Smooth muscle cell (in vitro differentiated cells): ENCODE results near the gene GPR87. TPM values are rescaled to one million over a fixed set of nuclear protein-coding genes. Genes with fewer than 3 reads are reported as not detected.

ENCODE experiments used
- DNase-seq: peaks from one replicate; lab custom pipeline; 2025; ENCODE audit not compliant: unreplicated experiment; lab: John Stamatoyannopoulos, UW
- H2AFZ ChIP-seq: fragments of 200-600 bp; sonication (generic); 2 replicates; pipeline ENCODE4 v1.6.0; 2016; ENCODE audit warnings: antibody characterized with exemption, low read depth, mild to moderate bottlenecking
- H3F3A ChIP-seq: fragments of 200-600 bp; sonication (generic); 2 replicates; pipeline ENCODE4 v1.6.0; 2017; ENCODE audit warnings: antibody characterized with exemption, low read depth
- H3K27ac ChIP-seq: fragments of 200-600 bp; sonication (generic); 2 replicates; pipeline ENCODE4 v1.5.1; 2016; ENCODE audit warnings: low read depth, mild to moderate bottlenecking
- H3K27me3 ChIP-seq: fragments of 200-600 bp; sonication (generic); 2 replicates; pipeline ENCODE4 v1.6.1; 2016; ENCODE audit warnings: low read depth, mild to moderate bottlenecking
- H3K36me3 ChIP-seq: fragments of 200-600 bp; sonication (generic); 2 replicates; pipeline ENCODE4 v1.5.1; 2016; ENCODE audit warnings: low read depth
- H3K4me1 ChIP-seq: fragments of 200-600 bp; sonication (generic); 2 replicates; pipeline ENCODE4 v1.5.1; 2016; ENCODE audit warnings: low read depth
- H3K4me2 ChIP-seq: fragments of 200-600 bp; sonication (generic); 2 replicates; pipeline ENCODE4 v1.6.0; 2016; ENCODE audit warnings: mild to moderate bottlenecking
- H3K4me3 ChIP-seq: fragments of 200-600 bp; sonication (generic); 2 replicates; pipeline ENCODE4 v1.5.1; 2016; ENCODE audit warnings: mild to moderate bottlenecking
- H3K79me2 ChIP-seq: fragments of 200-600 bp; sonication (generic); 2 replicates; pipeline ENCODE4 v1.6.0; 2016; ENCODE audit warnings: low read depth, mild to moderate bottlenecking
- H3K9ac ChIP-seq: fragments of 200-600 bp; sonication (generic); 2 replicates; pipeline ENCODE4 v1.6.0; 2016; ENCODE audit warnings: low read depth
- H3K9me3 ChIP-seq: fragments of 200-600 bp; sonication (generic); replicated peaks from 2 replicates; pipeline ENCODE4 v1.5.1; 2016; ENCODE audit warnings: low read depth
- H4K20me1 ChIP-seq: fragments of 200-600 bp; sonication (generic); 2 replicates; pipeline ENCODE4 v1.6.0; 2016; ENCODE audit warnings: low read depth
- WGBS: methylation state at CpG from one replicate; pipeline ENCODE4 v1.1.7; 2016; ENCODE audit warnings: low lambda C conversion rate; 5-methylcytosine and 5-hydroxymethylcytosine counted together
- polyA plus RNA-seq: library from polyadenylated mRNA; unstranded; fragments of >200 nt; fragmentation: Nextera tagmentation; extraction: Ambion mirVana; gene quantifications from 2 replicates; pipeline ENCODE4 v1.2.1, GENCODE V29; 2016
- total RNA-seq: library from RNA; depleted of rRNA; stranded (reverse); fragments of >200 nt; gene quantifications from 2 replicates; pipeline ENCODE4 v1.2.3, GENCODE V29; 2014
- TF ChIP-seq, protein P1 (sequence below): fragments of 200-600 bp; sonication (generic); IDR thresholded peaks from 2 replicates; pipeline ENCODE4 v1.5.1; 2017; ENCODE audit warnings: borderline replicate concordance, mild to moderate bottlenecking, antibody characterized with exemption; ENCODE audit not compliant: insufficient read depth, poor library complexity, severe bottlenecking

The GPR87 gene
- total and polyA plus RNA-seq, 2 experiments from 2014 or later, result 5.1 to 24.0 TPM

DNA sequence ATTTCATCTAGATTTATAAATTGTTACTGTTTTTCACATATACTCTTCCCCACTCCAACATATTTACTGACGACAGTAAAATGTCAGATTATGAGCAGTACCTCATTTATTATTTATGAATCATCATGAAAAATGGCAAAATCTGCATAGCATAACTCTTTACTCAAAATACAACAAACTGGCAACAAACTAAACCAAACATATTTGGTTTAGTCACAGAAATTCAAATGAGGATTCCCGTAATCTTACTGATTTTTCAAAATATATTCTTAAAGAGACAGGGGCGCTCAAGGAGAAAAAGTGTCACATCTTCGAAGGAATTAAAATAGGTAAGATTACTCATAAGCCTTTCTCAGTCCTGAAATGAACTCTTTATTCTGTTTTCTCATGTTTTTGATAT, 3.0 kb upstream of the GPR87 start:
- Histone ChIP-seq H3K36me3 (no peaks in the 10 kb centered on the region), H2AFZ (no peak overlapping the region), H3K27ac (peak overlapping the region; percentile 97), H3K4me1 (peaks cover 30% of the 10 kb centered on the region), H4K20me1 (no peaks in the 10 kb centered on the region), H3K9ac (no peak overlapping the region), H3K4me2 (no peak overlapping the region), H3K4me3 (no peak overlapping the region), H3K79me2 (no peaks in the 10 kb centered on the region), H3F3A (peaks cover 8% of the 10 kb centered on the region), H3K27me3 (no peaks in the 10 kb centered on the region), H3K9me3 (no peaks in the 10 kb centered on the region)
- TF ChIP-seq, protein P1, sequence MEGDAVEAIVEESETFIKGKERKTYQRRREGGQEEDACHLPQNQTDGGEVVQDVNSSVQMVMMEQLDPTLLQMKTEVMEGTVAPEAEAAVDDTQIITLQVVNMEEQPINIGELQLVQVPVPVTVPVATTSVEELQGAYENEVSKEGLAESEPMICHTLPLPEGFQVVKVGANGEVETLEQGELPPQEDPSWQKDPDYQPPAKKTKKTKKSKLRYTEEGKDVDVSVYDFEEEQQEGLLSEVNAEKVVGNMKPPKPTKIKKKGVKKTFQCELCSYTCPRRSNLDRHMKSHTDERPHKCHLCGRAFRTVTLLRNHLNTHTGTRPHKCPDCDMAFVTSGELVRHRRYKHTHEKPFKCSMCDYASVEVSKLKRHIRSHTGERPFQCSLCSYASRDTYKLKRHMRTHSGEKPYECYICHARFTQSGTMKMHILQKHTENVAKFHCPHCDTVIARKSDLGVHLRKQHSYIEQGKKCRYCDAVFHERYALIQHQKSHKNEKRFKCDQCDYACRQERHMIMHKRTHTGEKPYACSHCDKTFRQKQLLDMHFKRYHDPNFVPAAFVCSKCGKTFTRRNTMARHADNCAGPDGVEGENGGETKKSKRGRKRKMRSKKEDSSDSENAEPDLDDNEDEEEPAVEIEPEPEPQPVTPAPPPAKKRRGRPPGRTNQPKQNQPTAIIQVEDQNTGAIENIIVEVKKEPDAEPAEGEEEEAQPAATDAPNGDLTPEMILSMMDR, result no peak
- 90% methylated on average over 4 of the region's 4 CpGs for WGBS
- DNase-seq, result no peak

DNA sequence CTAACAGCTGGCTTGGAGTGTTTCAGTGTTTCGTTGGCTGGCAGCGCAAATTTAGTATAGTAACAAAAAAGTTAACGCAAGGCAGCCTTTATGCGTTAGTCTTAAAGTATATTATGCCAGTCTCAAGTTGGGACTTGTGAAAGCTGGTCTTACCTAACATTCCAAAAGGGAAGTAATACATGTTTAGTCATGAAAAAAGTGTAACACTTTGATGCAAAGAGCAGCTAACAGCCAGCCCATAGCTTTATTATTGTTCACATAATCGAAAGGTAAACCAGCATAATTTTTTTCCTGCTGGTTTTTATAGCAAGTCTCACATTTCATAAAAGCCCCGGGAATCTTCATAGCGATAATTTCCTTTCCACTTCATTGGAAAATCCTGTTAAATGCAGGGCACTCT, 2.4 kb upstream of the GPR87 start:
- H3K36me3 ChIP-seq, result no peaks in the 10 kb centered on the region
- no peak overlapping the region for H3K4me2 ChIP-seq
- H4K20me1 ChIP-seq, result no peaks in the 10 kb centered on the region
- 83% methylated on average over 7 of the region's 7 CpGs for WGBS
- no peaks in the 10 kb centered on the region for H3K9me3 ChIP-seq
- no peaks in the 10 kb centered on the region for H3K27me3 ChIP-seq
- H2AFZ ChIP-seq, result no peak overlapping the region
- no peaks in the 10 kb centered on the region for H3K79me2 ChIP-seq
- no peak overlapping the region for H3K9ac ChIP-seq
- no peak for DNase-seq
- no peak overlapping the region for H3K4me3 ChIP-seq
- peak overlapping the region; percentile 97 for H3K27ac ChIP-seq
- TF ChIP-seq, protein P1, result no peak
- peaks cover 30% of the 10 kb centered on the region for H3K4me1 ChIP-seq
- H3F3A ChIP-seq, result peaks cover 9% of the 10 kb centered on the region

DNA sequence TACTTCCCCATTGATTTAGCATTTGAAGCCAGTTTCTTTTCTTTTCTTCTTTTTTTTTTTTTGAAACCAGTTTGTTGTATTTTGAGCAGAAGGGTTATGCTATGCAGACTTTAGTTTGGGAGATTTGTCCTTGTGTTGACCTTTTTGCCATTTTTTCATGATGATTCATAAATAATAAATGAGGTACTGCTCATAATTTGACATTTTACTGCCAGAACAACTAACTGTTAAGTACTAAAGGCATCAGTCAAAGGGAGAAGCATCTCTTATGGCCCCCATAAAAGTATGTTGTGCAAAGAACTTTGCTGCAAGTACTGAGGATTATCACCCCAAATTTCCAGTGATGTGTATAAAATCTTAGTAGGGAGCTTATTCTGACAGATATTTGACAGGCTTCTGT, 1.7 kb upstream of the GPR87 start:
- Histone ChIP-seq H3K9ac (no peak overlapping the region), H3K27me3 (no peaks in the 10 kb centered on the region), H2AFZ (no peak overlapping the region), H3K36me3 (no peaks in the 10 kb centered on the region), H3K4me2 (peak overlapping the region; percentile 9), H4K20me1 (no peaks in the 10 kb centered on the region), H3K4me1 (peaks cover 30% of the 10 kb centered on the region), H3K4me3 (no peak overlapping the region), H3K27ac (peak overlapping the region; percentile 97), H3K79me2 (no peaks in the 10 kb centered on the region), H3F3A (peaks cover 9% of the 10 kb centered on the region), H3K9me3 (no peaks in the 10 kb centered on the region)
- DNase-seq, result no peak
- TF ChIP-seq, protein P1, result no peak

DNA sequence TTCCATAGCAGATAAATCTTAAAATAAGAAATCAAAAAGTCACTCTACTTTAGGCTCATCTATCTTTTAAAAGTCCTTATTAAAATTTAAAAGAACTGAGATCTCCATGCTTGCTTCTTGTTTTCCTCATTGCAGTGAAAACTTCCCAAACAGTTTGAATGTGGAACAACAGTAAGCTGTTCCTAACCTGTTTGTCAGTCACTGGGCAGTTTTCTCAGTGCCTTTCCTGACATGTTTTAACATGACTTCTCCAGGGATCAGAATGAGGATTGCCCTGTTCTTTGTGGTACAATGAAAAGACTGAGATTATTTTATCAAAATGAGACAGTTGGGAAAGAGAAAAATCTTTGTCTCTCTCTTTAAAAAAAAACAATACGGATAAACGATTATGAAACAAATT, 774 bp downstream of the GPR87 start:
- H3K9me3 ChIP-seq, result no peaks in the 10 kb centered on the region
- H3K27ac ChIP-seq, result peak overlapping the region; percentile 97
- peak overlapping the region; percentile 93 for H3K9ac ChIP-seq
- peaks cover 30% of the 10 kb centered on the region for H3K4me1 ChIP-seq
- H3K4me3 ChIP-seq, result peak overlapping the region; percentile 43
- H3K4me2 ChIP-seq, result peak overlapping the region; percentile 69
- no peaks in the 10 kb centered on the region for H3K27me3 ChIP-seq
- no peaks in the 10 kb centered on the region for H4K20me1 ChIP-seq
- no peaks in the 10 kb centered on the region for H3K36me3 ChIP-seq
- TF ChIP-seq, protein P1, result no peak
- H3K79me2 ChIP-seq, result no peaks in the 10 kb centered on the region
- WGBS, result 88% methylated on average over 2 of the region's 2 CpGs
- no peak for DNase-seq
- peaks cover 9% of the 10 kb centered on the region for H3F3A ChIP-seq
- H2AFZ ChIP-seq, result no peak overlapping the region
